K562 (cell line): ENCODE data around the gene BAIAP3. TPM values are rescaled to one million over a fixed set of nuclear protein-coding genes. Genes with fewer than 3 reads are reported as not detected.

Experiments
- BCL6 ChIP-seq: fragments of 250-450 bp; sonication (Bioruptor Pico); IDR thresholded peaks from 2 replicates; pipeline ENCODE4 v1.4.0; 2020
- CEBPB ChIP-seq: fragments of 450-650 bp; IDR thresholded peaks from 2 replicates; pipeline ENCODE4 v1.6.1; 2016; ENCODE audit warnings: missing genetic modification characterization, missing compliant biosample characterization
- CGGBP1 ChIP-seq: fragments of 250-450 bp; sonication (Bioruptor Pico); IDR thresholded peaks from 2 replicates; pipeline ENCODE4 v1.9.0; 2021; ENCODE audit warnings: mild to moderate bottlenecking
- CREB1 ChIP-seq, 2 experiments: sonication (generic) in 1 of 2; formaldehyde crosslinking in 1 of 2; IDR thresholded peaks; 2 replicates each; pipeline versions ENCODE4 v1.6.1 to v1.8.0; 2012 to 2022; ENCODE audit warnings: inconsistent platforms in 1 of 2, mild to moderate bottlenecking in 1 of 2, missing genetic modification reagents in 1 of 2, moderate library complexity in 1 of 2
- ELF2 ChIP-seq: fragments of 250-450 bp; sonication (Bioruptor Pico); IDR thresholded peaks from 2 replicates; pipeline ENCODE4 v1.5.0; 2021; ENCODE audit warnings: mild to moderate bottlenecking
- ETV6 ChIP-seq, 3 experiments: fragments of 150-350 bp in 1 of 3; sonication (generic) in 1 of 3; formaldehyde crosslinking in 1 of 3; IDR thresholded peaks; 2 replicates each; pipeline versions ENCODE4 v1.6.1 to v1.8.0; 2014 to 2022; ENCODE audit warnings: borderline replicate concordance in 2 of 3, low read depth in 2 of 3, antibody characterized with exemption in 1 of 3, low read length in 1 of 3, mild to moderate bottlenecking in 1 of 3, missing genetic modification reagents in 1 of 3
- HSF4 ChIP-seq: fragments of 250-450 bp; sonication (Bioruptor Pico); IDR thresholded peaks from 2 replicates; pipeline ENCODE4 v2.1.2; 2022; ENCODE audit warnings: mild to moderate bottlenecking, moderate library complexity, borderline replicate concordance
- MTA1 ChIP-seq: fragments of 450-650 bp; IDR thresholded peaks from 2 replicates; pipeline ENCODE4 v1.6.1; 2017; ENCODE audit warnings: borderline replicate concordance
- NCOA1 ChIP-seq: fragments of 450-650 bp; IDR thresholded peaks from 2 replicates; pipeline ENCODE4 v1.6.1; 2016; ENCODE audit warnings: low read depth
- POLR2B ChIP-seq: fragments of 450-650 bp; IDR thresholded peaks from 2 replicates; pipeline ENCODE4 v1.6.1; 2018; ENCODE audit warnings: low read depth; ENCODE audit not compliant: partially characterized antibody
- RREB1 ChIP-seq: fragments of 250-450 bp; sonication (Bioruptor Pico); IDR thresholded peaks from 2 replicates; pipeline ENCODE4 v1.4.0; 2020
- SAP30 ChIP-seq: fragments of 200-600 bp; sonication (generic); IDR thresholded peaks from 2 replicates; pipeline ENCODE4 v1.6.1; 2012; ENCODE audit warnings: borderline replicate concordance, low read depth, mild to moderate bottlenecking, moderate library complexity, low read length, control low read depth, inconsistent platforms; ENCODE audit not compliant: insufficient read depth, poor library complexity, severe bottlenecking
- TAF15 ChIP-seq: fragments of 200-400 bp; formaldehyde crosslinking; IDR thresholded peaks from 2 replicates; pipeline ENCODE4 v1.6.1; 2017; ENCODE audit warnings: mild to moderate bottlenecking, low read depth, low read length, moderate library complexity
- TEAD2 ChIP-seq: fragments of 450-650 bp; IDR thresholded peaks from 2 replicates; pipeline ENCODE4 v1.6.1; 2016; ENCODE audit warnings: missing genetic modification characterization, control low read depth, missing compliant biosample characterization
- ZBTB7A ChIP-seq: IDR thresholded peaks from 2 replicates; pipeline ENCODE4 v1.6.1; 2011; ENCODE audit warnings: low read depth, mild to moderate bottlenecking, low read length, moderate library complexity, borderline replicate concordance; ENCODE audit not compliant: control insufficient read depth
- ZFP30 ChIP-seq: fragments of 250-450 bp; sonication (Bioruptor Pico); IDR thresholded peaks from 2 replicates; pipeline ENCODE4 v1.8.0; 2022; ENCODE audit warnings: moderate library complexity, mild to moderate bottlenecking, inconsistent platforms, borderline replicate concordance
- ZFX ChIP-seq: sonication (generic); formaldehyde crosslinking; IDR thresholded peaks from 2 replicates; pipeline ENCODE4 v1.8.0; 2022; ENCODE audit warnings: mild to moderate bottlenecking, missing genetic modification reagents, moderate library complexity
- ZNF282 ChIP-seq: sonication (generic); formaldehyde crosslinking; IDR thresholded peaks from 2 replicates; pipeline ENCODE4 v1.8.1; 2023; ENCODE audit warnings: missing genetic modification reagents
- ZNF316 ChIP-seq: fragments of 450-650 bp; IDR thresholded peaks from 2 replicates; pipeline ENCODE4 v1.6.1; 2016
- ZNF384 ChIP-seq: IDR thresholded peaks from 2 replicates; pipeline ENCODE4 v1.6.1; 2012; ENCODE audit warnings: low read depth, low read length, improper control_type of control experiment
- ZZZ3 ChIP-seq: fragments of 450-650 bp; IDR thresholded peaks from 2 replicates; pipeline ENCODE4 v1.6.1; 2016; ENCODE audit warnings: antibody characterized with exemption, mild to moderate bottlenecking, moderate library complexity
- polyA plus RNA-seq, 8 experiments: library from polyadenylated mRNA; depleted of rRNA in 4 of 8; stranded (reverse) in 5 of 8; unstranded in 3 of 8; fragments of >200 nt; fragmentation: Nextera tagmentation in 2 of 8; fragmentation: Illumina TruSeq in 1 of 8; extraction: Ambion mirVana in 2 of 8; extraction: Trizol in 1 of 8; gene quantifications; 2 replicates each; pipeline versions ENCODE4 v1.2.1 to v1.2.3, GENCODE V29; 2011 to 2014; ENCODE audit warnings: inconsistent platforms in 1 of 8, missing spikeins in 1 of 8
- total RNA-seq, 7 experiments: library from RNA; depleted of rRNA in 6 of 7; stranded (reverse); fragments of >200 nt in 6 of 7; fragmentation: Illumina TruSeq in 2 of 7; extraction: Trizol in 2 of 7; gene quantifications; 2 replicates each; pipeline versions ENCODE4 v1.2.1 to v1.2.3, GENCODE V29; 2011 to 2021; ENCODE audit warnings: low replicate concordance in 1 of 7

Gene BAIAP3
- total and polyA plus RNA-seq, 9 of the 15 experiments (the other 6 are each of a cell fraction or from before 2014, with no cell fraction given) = 0.03 to 4.5 (median 0.57) TPM; not detected in 1

- TF ChIP-seq ZFX (CRISPR knock-in tag) (peak; percentile 90), NCOA1 (no peak; the same call in 1 of the 2 replicates), HSF4 (CRISPR knock-in tag) (no peak), ELF2 (CRISPR knock-in tag) (0 out of 2 replicates have a peak, but pooled peaks have one; percentile 57), ZBTB7A (peak; percentile 48), ZFP30 (no peak), ZNF282 (CRISPR knock-in tag) (0 out of 2 replicates have a peak, but pooled peaks have one; percentile 62), ZNF384 (no peak), CGGBP1 (CRISPR knock-in tag) (no peak), MTA1 (no peak), BCL6 (no peak), ZNF316 (no peak), SAP30 (peak; percentile 62), CREB1 (IDR thresholded peaks at IDR 0.05) (peak; percentile 35; the same call in 1 of the 2 replicates), CREB1 (CRISPR knock-in tag; IDR thresholded peaks at IDR 0.05) (peak; percentile 66), TEAD2 (tag) (no peak), CEBPB (tag) (no peak), ZZZ3 (no peak), TAF15 (no peak), ETV6 (IDR thresholded peaks at IDR 0.05; ENCODE audit: borderline replicate concordance in 1 of 2, low read depth in 2 of 2, low read length in 1 of 2) (no peak), ETV6 (CRISPR knock-in tag; IDR thresholded peaks at IDR 0.05; ENCODE audit: borderline replicate concordance) (peak; percentile 23; the same call in 1 of the 2 replicates), RREB1 (CRISPR knock-in tag) (no peak), POLR2B (peak; percentile 33)
These were observed 46.0 kb downstream of the BAIAP3 start (continued) for GRCh38 chr16:1379304-1380076.
